Ovary (tissue), 3 donors: ENCODE data around the gene SHC3.

Experiments
- CTCF ChIP-seq, 3 donors: fragments of 450-650 bp in 2 of 3; fragments of 200-600 bp in 1 of 3; IDR thresholded peaks; one replicate each; pipeline versions ENCODE4 v1.5.1 to v1.8.0; 2016 to 2022; ENCODE audit warnings: antibody characterized with exemption in 3 of 3, mild to moderate bottlenecking in 1 of 3
- EP300 ChIP-seq: sonication (generic); formaldehyde crosslinking; IDR thresholded peaks from one replicate; pipeline ENCODE4 v1.6.1; 2017; ENCODE audit warnings: antibody characterized with exemption
- POLR2A ChIP-seq: fragments of 450-650 bp; IDR thresholded peaks from one replicate; pipeline ENCODE4 v1.6.1; 2017; ENCODE audit warnings: antibody characterized with exemption, mild to moderate bottlenecking, moderate library complexity
- donor health status: DM: no; HTN: no; CAD: no.

GRCh38 chr9:89186960-89187359 lies 8.3 kb upstream of the SHC3 start:
- TF ChIP-seq CTCF (IDR thresholded peaks at IDR 0.05) (no peak), POLR2A (no peak), EP300 (no peak)
